HepG2 (cell line): Measurements from ENCODE around the gene LPIN3.

Experiments
- CHD2 ChIP-seq: IDR thresholded peaks from 2 replicates; pipeline ENCODE4 v1.6.1; 2011; ENCODE audit warnings: low read depth, low read length, improper control_type of control experiment
- FOXP1 ChIP-seq, 2 experiments: fragments of 450-650 bp in 1 of 2; IDR thresholded peaks; 2 replicates each; pipeline ENCODE4 v1.6.1; 2017 to 2018; ENCODE audit warnings: antibody characterized with exemption in 1 of 2
- PCBP2 ChIP-seq: fragments of 200-400 bp; formaldehyde crosslinking; optimal IDR thresholded peaks from 2 replicates; pipeline ENCODE3; 2018; ENCODE audit warnings: low read length, low read depth; ENCODE audit not compliant: poor library complexity, severe bottlenecking
- PTBP1 ChIP-seq: fragments of 200-400 bp; formaldehyde crosslinking; IDR thresholded peaks from 2 replicates; pipeline ENCODE4 v1.6.1; 2018; ENCODE audit warnings: low read length, low read depth; ENCODE audit not compliant: poor library complexity, severe bottlenecking
- ZNF24 ChIP-seq: fragments of 450-650 bp; IDR thresholded peaks from 2 replicates; pipeline ENCODE4 v1.6.1; 2017; ENCODE audit warnings: antibody characterized with exemption, mild to moderate bottlenecking

DNA sequence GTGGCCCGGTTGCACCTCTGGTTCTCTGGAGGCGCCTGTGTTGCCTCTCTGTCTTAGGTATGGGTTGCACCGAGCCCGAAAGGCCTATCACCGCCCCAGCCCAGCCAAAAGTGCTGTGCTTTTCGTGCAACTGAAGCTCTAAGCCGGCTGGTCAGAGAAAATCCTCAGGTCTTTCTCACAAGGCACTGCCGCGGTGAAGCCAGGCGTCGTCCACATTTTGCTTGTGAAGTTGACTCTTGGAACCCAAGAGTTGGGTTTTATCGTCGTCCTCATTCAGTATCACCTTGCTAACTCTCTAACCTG lies 26.7 kb downstream of the LPIN3 start:
- TF ChIP-seq PTBP1 (no peak), CHD2 (no peak), ZNF24 (no peak), FOXP1 (IDR thresholded peaks at IDR 0.05) (no peak), FOXP1 (CRISPR knock-in tag; IDR thresholded peaks at IDR 0.05) (no peak), PCBP2 (no peak)
